Activated T-cell treated with anti-CD3 and anti-CD28 coated beads, Interleukin-2, amount 50 U/mL, for 24 hours (primary cell): Measurements from ENCODE around the gene STK17A.
A peak's percentile ranks its signal among the peaks of the same experiment; 100 is the strongest.
"Not testable (repeated sequence)": the region's sequence is repeated elsewhere in the genome, so short reads cannot be mapped to it uniquely, and the experiment has no call there.

ENCODE experiments used
- DNase-seq: peaks from one replicate; pipeline ENCODE4 v3.0.0-alpha.2; 2020
- H3K27ac Mint-ChIP-seq: 2 replicates; pipeline ENCODE4 v1.8.0; 2020; ENCODE audit warnings: mild to moderate bottlenecking, mixed read lengths
- H3K27me3 Mint-ChIP-seq: 2 replicates; pipeline ENCODE4 v1.8.0; 2020; ENCODE audit warnings: mixed read lengths
- H3K36me3 Mint-ChIP-seq: 2 replicates; pipeline ENCODE4 v1.8.0; 2020; ENCODE audit warnings: low read depth, mixed read lengths
- H3K4me1 Mint-ChIP-seq: 2 replicates; pipeline ENCODE4 v1.8.0; 2020; ENCODE audit warnings: low read depth, mixed read lengths
- H3K4me3 Mint-ChIP-seq: 2 replicates; pipeline ENCODE4 v1.8.0; 2020; ENCODE audit warnings: mild to moderate bottlenecking, moderate library complexity, mixed read lengths
- H3K9me3 Mint-ChIP-seq: 2 replicates; pipeline ENCODE4 v1.8.0; 2020; ENCODE audit warnings: mixed read lengths

STK17A gene

DNA sequence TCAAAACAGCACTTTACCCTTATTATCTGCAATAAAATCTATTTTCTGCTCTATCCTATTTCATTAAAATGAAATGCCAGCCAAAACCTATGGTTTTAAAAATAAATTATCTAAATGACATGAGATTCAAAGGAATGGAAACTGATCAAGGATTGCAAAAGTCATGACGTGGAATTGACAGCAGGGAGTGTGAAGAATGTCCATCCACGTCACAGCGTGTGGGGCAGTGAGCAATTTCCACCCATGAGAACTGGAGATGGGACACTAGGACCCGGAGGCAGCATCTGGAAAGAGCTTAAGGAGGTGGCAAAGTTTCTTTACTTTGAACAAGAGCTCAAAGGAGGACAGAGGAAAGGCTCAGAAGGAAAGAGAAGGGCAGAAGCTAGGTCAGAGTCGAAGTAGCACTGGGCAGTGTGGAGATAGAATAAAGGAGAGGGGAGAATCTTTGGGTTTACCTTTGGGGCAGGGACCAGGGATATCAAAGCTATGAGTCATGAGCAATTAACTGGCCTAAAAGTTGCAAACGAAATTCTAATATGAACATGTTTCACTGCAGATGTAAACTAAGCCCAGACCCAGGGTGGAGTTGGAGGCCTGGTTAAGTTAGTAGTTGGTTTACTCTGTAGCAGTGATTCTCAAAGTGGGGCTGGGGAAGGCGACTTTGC, 24.9 kb upstream of the STK17A start:
- Mint-ChIP-seq H3K36me3 (no peaks in the 10 kb centered on the region), H3K27me3 (peaks cover 13% of the 10 kb centered on the region), H3K9me3 (no peaks in the 10 kb centered on the region), H3K4me3 (no peak overlapping the region), H3K4me1 (peaks cover 30% of the 10 kb centered on the region), H3K27ac (no peak overlapping the region)
- no peak for DNase-seq

DNA sequence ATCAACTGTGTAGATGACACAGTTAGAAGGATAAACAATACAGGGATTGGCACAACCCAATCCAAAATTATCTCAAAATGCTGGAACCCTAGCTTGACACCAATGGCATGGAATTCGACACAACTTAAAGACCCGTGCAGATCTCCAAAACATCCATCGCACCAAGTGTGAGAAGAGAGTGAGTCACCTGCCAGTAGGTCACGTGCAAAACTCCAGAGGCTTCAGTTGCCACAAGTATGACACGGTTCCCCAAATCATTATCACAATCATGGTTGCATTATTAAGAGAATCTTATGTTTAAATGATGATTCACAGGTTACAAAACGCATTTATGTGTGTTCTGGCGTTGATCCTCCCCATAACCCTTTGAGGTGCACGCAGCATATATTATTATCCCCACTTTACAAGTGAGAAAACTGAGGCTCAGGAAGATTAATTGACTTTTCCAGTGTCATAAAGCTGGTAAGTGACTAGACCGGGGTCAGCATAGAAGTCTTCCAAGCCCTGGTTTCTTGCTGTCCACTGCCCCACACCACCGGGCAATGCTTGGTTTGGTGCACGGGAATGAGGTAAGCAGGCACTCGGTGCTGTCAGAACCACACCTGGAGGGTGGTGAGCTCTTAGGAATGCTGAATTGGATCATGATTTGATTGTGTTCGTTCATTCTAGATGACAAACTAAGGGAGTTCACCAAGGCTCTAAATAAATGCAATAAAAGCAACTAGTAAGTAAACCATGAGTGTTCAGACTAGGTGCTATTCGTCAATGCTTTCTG, 23.6 kb upstream of the STK17A start:
- Mint-ChIP-seq H3K9me3 (no peaks in the 10 kb centered on the region), H3K27ac (no peak overlapping the region), H3K4me3 (no peak overlapping the region), H3K27me3 (peaks cover 19% of the 10 kb centered on the region), H3K36me3 (no peaks in the 10 kb centered on the region), H3K4me1 (peaks cover 18% of the 10 kb centered on the region)
- DNase-seq = no peak

DNA sequence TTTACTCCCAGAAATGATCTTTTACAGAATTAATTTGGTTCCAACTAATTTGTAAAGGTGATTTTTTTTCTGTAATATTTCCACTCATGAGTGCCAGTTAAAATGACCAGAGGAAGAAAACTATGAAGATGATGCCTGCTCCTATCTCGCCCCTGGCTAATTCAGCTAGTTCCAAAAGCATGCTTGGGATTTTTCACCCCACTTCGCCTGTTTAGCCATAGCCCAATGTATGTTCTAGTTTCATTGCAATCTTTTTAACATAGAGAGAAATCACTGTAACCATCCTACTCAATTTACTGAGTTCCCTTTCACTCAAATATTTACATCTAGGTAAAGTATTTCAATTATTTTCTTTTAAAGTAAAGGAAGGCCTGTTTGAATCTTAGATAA, 23.0 kb upstream of the STK17A start:
- DNase-seq = no peak
- H3K27me3 Mint-ChIP-seq = peaks cover 19% of the 10 kb centered on the region
- no peak overlapping the region for H3K27ac Mint-ChIP-seq
- no peaks in the 10 kb centered on the region for H3K9me3 Mint-ChIP-seq
- H3K36me3 Mint-ChIP-seq = no peaks in the 10 kb centered on the region
- peaks cover 12% of the 10 kb centered on the region for H3K4me1 Mint-ChIP-seq
- no peak overlapping the region for H3K4me3 Mint-ChIP-seq

DNA sequence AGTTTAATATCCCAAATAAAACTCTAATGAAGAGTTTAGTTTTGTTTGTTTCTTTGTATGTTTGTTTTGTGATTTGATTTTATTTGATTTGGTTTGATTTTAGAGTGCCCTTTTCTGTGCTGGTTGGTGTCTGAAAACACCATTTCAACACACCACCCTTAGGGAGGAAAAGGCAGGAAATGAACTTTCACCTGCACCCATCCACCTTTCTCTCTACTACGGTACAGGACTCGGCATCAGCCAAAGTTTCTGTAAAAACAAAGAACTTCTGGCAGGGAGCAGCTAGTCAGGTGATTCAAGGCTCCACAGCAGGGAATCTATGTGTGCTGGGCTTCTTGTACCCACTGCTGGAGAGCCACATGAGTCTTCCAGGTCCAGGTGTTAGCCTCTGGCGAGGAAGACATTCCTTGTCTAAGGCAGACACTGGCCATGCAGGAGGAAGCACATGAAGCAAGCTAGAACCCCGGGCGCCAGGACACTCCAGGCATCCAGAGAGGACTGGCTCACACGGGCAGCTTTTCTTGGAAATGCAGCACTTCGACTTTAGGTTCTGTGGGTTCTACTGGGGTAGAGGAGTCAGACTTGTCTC, 22.1 kb upstream of the STK17A start:
- peaks cover 20% of the 10 kb centered on the region for H3K27me3 Mint-ChIP-seq
- H3K27ac Mint-ChIP-seq = no peak overlapping the region

DNA sequence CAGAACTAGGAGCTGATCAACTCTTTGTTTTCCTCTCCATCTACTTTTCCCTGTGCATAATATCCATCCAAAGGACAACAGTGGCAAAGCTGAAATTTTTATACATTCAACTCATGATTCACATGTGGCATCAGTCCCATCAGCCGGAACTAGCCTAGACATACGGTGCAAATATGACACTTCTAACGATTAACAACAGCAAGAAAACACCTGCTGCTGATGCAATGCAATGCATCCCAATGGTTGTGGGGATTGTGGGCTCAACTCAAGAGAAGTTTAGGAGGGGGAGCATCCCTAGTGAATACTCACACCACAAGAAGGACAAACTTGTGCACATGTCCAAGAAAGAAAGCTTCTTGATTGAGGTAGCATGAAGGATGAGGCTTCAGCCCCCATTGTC, 20.5 kb upstream of the STK17A start:
- Mint-ChIP-seq H3K27me3 (peaks cover 18% of the 10 kb centered on the region), H3K36me3 (no peaks in the 10 kb centered on the region), H3K27ac (no peak overlapping the region), H3K4me1 (no peaks in the 10 kb centered on the region), H3K4me3 (no peak overlapping the region), H3K9me3 (no peaks in the 10 kb centered on the region)
- no peak for DNase-seq

More for the DNA sequence above, 22.1 kb upstream of the STK17A start:
- H3K4me1 Mint-ChIP-seq = peaks cover 5% of the 10 kb centered on the region
- H3K9me3 Mint-ChIP-seq = no peaks in the 10 kb centered on the region
- no peak for DNase-seq
- H3K36me3 Mint-ChIP-seq = no peaks in the 10 kb centered on the region
- H3K4me3 Mint-ChIP-seq = no peak overlapping the region

DNA sequence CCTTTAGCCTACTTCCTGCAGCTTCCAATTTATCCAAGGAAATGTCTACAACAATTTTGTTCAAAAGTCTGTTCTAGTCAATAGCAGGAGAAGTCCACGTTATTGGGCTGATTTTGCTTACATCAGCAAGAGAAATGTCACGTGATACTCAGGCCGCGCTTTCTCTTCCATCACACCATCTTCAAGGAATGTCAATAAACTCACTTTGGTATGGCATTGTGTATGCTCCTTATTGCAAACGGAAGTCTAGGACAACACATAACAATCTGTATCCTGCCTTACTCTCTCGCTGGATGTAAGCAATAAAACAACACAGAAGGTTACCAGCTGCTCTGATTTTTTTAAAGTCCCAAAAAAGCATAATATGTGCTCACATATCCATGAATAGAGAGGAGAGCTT, 17.1 kb upstream of the STK17A start:
- Mint-ChIP-seq H3K27me3 (peaks cover 18% of the 10 kb centered on the region), H3K9me3 (no peaks in the 10 kb centered on the region), H3K36me3 (no peaks in the 10 kb centered on the region), H3K4me3 (no peak overlapping the region), H3K4me1 (peaks cover 16% of the 10 kb centered on the region), H3K27ac (no peak overlapping the region)
- no peak for DNase-seq

DNA sequence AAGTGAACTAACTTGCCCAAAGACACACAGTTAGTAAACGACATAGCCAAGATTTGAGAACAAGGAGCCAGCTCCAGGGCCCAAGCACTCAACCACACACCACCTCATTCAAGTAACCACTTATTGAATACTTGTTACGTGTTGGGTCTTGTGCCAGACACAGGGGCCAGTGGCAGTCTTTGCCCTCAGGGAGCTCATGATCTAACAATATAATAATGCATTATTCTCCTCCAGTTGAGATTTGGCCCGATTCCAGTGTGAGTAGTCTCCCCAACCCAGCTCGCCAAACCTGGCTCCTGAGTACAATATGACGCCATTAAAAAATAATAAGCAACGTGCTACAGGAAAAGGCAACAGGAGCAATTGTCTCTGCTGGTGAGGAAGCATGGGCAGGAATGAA, 14.4 kb upstream of the STK17A start:
- no peak for DNase-seq
- Mint-ChIP-seq H3K27me3 (peaks cover 3% of the 10 kb centered on the region), H3K36me3 (no peaks in the 10 kb centered on the region), H3K27ac (no peak overlapping the region), H3K4me1 (peaks cover 32% of the 10 kb centered on the region), H3K9me3 (no peaks in the 10 kb centered on the region), H3K4me3 (no peak overlapping the region)

DNA sequence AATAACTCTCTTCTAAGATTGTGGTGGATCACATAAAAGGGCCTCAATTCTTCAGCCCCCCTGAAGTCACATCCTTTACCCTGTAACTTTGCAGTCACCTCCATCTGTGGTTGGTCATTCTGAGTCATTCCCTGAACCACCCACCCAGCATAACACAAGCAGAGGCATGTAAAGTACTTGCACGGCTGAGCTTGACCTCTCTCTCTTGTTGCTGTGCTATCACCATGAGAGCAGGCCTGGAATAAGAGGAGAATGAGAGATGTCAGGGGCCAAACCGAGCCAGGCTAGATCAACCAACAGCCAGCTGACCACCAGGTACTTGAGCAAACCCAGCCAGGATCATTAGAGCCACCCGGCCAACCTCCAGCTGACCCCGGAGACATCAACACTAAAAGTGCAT, 13.5 kb upstream of the STK17A start:
- H3K4me1 Mint-ChIP-seq = peaks cover 32% of the 10 kb centered on the region
- DNase-seq = no peak
- peaks cover 3% of the 10 kb centered on the region for H3K27me3 Mint-ChIP-seq
- H3K4me3 Mint-ChIP-seq = no peak overlapping the region
- H3K27ac Mint-ChIP-seq = no peak overlapping the region
- H3K9me3 Mint-ChIP-seq = no peaks in the 10 kb centered on the region
- no peaks in the 10 kb centered on the region for H3K36me3 Mint-ChIP-seq

DNA sequence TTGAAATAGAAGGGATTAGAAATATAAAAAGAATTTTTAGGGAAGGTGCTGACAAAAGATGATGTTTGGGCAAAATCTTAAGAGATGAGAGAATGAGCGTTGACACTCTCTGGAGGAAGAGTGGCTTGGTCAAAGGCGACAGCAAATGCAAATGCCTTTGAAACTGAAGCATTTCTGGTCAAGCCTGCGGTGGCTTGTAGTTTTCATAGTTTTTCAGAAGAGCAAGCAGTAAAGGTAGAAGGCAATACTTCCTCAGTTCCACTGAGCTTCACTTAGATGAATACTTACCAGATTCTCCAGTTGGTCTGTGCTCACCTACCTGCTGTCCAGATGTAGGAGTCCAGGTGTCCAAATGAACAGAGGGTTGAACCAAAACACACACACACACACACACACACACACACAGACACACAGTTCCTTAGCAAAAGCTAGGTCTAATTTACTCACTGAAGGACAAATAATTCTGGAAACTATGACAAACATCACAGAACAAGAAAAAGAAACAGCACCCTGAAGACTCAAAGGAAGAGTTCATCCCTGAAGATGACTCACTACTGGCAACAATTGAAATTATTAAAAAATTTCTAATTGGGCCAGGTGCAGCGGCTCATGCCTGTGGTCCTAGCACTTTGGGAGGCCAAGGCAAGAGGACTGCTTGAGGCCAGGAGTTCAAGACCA, 12.1 kb upstream of the STK17A start:
- no peaks in the 10 kb centered on the region for H3K27me3 Mint-ChIP-seq
- peaks cover 32% of the 10 kb centered on the region for H3K4me1 Mint-ChIP-seq

DNA sequence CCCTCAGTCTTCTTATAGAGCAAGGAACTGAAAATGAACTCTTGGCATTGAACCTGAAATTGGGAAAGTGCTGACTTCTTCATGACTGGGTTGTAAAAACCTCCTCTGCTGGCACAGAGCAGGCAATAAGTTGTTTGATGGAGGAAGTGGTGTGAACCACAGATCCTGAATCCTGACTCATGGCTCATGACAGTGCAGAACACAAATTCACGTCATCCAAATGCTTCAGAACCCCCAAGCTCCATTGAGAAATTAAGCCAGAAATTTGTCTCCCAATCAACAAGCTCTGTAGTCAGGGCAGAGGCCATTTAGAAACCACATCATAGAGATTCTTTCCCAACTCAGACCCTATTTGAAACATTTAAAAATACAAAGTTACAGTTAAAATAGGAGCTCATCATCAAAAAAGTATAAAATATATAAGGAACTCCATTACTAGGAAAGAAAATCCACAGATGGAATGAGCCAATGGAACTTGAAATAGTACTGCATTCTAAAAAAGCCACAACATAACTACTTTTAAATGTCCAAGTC, 10.3 kb upstream of the STK17A start:
- Mint-ChIP-seq H3K36me3 (no peaks in the 10 kb centered on the region), H3K9me3 (no peaks in the 10 kb centered on the region), H3K4me3 (no peak overlapping the region), H3K27ac (peak overlapping the region; percentile 85), H3K4me1 (peaks cover 32% of the 10 kb centered on the region), H3K27me3 (no peaks in the 10 kb centered on the region)
- no peak for DNase-seq

More for the DNA sequence above, 12.1 kb upstream of the STK17A start:
- H3K27ac Mint-ChIP-seq = peak overlapping the region; percentile 41
- no peak overlapping the region for H3K4me3 Mint-ChIP-seq
- no peaks in the 10 kb centered on the region for H3K36me3 Mint-ChIP-seq
- no peaks in the 10 kb centered on the region for H3K9me3 Mint-ChIP-seq
- no peak for DNase-seq

DNA sequence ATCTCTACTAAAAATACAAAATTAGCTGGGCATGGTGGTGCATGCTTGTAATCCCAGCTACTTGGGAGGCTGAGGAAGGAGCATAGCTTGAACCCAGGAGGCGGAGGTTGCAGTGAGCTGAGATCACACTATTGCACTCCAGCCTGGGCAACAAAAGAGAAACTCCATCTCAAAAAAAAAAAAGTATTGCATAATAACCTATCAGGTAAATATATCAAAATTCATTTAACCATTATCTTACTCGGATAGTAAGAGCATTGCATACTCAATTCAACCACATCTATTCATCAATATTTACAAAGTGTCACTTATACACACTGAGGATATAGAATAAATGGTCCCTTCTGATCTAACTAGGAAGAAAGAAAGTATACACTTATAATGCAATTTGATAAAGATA, 9.1 kb upstream of the STK17A start:
- not testable (repeated sequence) for H3K9me3 Mint-ChIP-seq, H3K36me3 Mint-ChIP-seq, H3K4me3 Mint-ChIP-seq, H3K27me3 Mint-ChIP-seq, H3K27ac Mint-ChIP-seq, DNase-seq
- peaks cover 30% of the 10 kb centered on the region for H3K4me1 Mint-ChIP-seq

DNA sequence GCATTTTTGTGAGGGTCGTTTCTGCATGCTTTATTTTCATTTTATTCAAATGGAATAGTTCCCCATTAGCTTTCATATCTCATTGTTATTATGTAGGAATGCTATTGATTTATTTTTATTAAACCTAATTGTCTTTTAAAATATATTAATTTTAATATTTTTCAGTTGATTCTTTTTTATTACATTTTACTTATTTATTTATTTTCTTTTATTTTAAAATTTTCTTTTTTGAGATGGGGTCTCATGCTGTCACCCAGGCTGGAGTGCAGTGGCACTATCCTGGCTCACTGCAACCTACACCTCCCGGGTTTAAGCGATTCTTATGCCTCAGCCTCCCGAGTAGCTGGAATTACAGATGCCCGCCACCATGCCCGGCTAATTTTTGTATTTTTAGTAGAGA, 7.4 kb upstream of the STK17A start:
- H3K36me3 Mint-ChIP-seq = no peaks in the 10 kb centered on the region
- DNase-seq = no peak
- no peak overlapping the region for H3K4me3 Mint-ChIP-seq
- no peaks in the 10 kb centered on the region for H3K27me3 Mint-ChIP-seq
- no peak overlapping the region for H3K27ac Mint-ChIP-seq
- peaks cover 19% of the 10 kb centered on the region for H3K4me1 Mint-ChIP-seq
- H3K9me3 Mint-ChIP-seq = no peaks in the 10 kb centered on the region

DNA sequence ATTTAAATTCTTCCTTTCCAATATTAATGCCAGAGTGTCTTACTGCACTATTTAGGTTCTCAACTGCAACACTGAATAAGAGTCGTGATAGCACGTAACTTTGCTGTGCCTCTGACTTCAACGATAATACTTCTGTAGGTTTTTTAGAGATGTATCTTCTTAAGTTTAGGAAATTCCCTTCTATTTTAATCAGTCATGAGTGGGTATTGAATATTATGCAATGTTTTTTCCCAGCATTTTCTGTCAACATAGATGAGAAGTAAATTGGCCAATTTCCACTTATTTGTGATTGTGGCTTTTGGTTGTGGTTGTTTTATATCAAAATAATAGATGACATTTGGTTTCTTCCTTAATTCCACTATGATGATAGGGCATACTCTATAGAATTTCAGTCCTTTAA, 6.7 kb upstream of the STK17A start:
- H3K9me3 Mint-ChIP-seq = no peaks in the 10 kb centered on the region
- no peak overlapping the region for H3K27ac Mint-ChIP-seq
- no peak overlapping the region for H3K4me3 Mint-ChIP-seq
- H3K36me3 Mint-ChIP-seq = no peaks in the 10 kb centered on the region
- no peaks in the 10 kb centered on the region for H3K27me3 Mint-ChIP-seq
- DNase-seq = no peak
- peaks cover 13% of the 10 kb centered on the region for H3K4me1 Mint-ChIP-seq

DNA sequence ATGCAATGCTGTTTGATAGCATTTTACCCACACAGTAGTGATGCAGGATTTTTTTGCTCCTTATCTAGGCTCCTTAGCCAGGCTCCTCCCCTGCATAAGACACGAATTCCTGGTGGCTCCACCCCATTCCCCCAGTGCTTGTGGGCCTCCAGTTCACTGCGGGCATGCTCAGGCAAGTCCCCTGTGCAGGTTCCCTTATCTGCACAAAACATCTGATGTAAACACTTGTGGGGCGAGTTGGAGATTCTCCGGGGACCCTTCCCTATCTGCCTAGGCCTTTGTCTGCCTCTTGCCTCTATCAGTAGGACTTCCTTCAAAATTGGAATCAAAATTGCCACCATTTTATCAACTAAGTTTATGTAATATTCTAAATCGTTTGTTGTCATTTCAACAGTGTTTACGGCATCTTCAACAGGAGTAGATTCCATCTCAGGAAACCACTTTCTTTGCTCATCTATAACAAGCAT, 5.4 kb upstream of the STK17A start:
- H3K4me1 Mint-ChIP-seq = peaks cover 7% of the 10 kb centered on the region
- DNase-seq = no peak
- H3K36me3 Mint-ChIP-seq = no peaks in the 10 kb centered on the region
- no peak overlapping the region for H3K27ac Mint-ChIP-seq
- no peaks in the 10 kb centered on the region for H3K27me3 Mint-ChIP-seq
- H3K9me3 Mint-ChIP-seq = no peaks in the 10 kb centered on the region
- H3K4me3 Mint-ChIP-seq = no peak overlapping the region
